GM18508 (cell line): ENCODE results near the gene ISM1.

Experiments used
- ATAC-seq: cut with Tn5 transposase; IDR thresholded peaks from one replicate; pipeline ENCODE4 v1.9.1; 2021; ENCODE audit warnings: moderate number of reproducible peaks; ENCODE audit not compliant: insufficient read depth, unreplicated experiment

Gene ISM1

GRCh38 chr20:13220904-13221297, at the start of gene ISM1:
Gene ISM1, plus strand, starts transcription at chr20:13221274. Its CDS starts 503 bp downstream, at chr20:13221777.
- ATAC-seq, result no peak

- no peak for ATAC-seq
Observed at GRCh38 chr20:13173201-13173600, 47.9 kb upstream of the ISM1 start.

- ATAC-seq, result peak; percentile 94
Observed at GRCh38 chr20:13174402-13174801, 46.7 kb upstream of the ISM1 start.

GRCh38 chr20:13180986-13181889, 39.8 kb upstream of the ISM1 start:
- ATAC-seq, result no peak

- ATAC-seq, result peak; percentile 74
Observed at GRCh38 chr20:13183005-13183404, 38.1 kb upstream of the ISM1 start.

- no peak for ATAC-seq
Observed at GRCh38 chr20:13186043-13186774, 34.9 kb upstream of the ISM1 start.

- ATAC-seq, result no peak
Observed at GRCh38 chr20:13187899-13188298, 33.2 kb upstream of the ISM1 start.

GRCh38 chr20:13199279-13199678, 21.8 kb upstream of the ISM1 start:
- ATAC-seq, result no peak

GRCh38 chr20:13200767-13201500, 20.1 kb upstream of the ISM1 start:
- no peak for ATAC-seq

- ATAC-seq, result no peak
Observed at GRCh38 chr20:13202565-13202964, 18.5 kb upstream of the ISM1 start.

GRCh38 chr20:13205425-13205824, 15.6 kb upstream of the ISM1 start:
- no peak for ATAC-seq

GRCh38 chr20:13205848-13206434, 15.1 kb upstream of the ISM1 start:
- no peak for ATAC-seq

- no peak for ATAC-seq
Observed at GRCh38 chr20:13207016-13207415, 14.1 kb upstream of the ISM1 start.

- ATAC-seq, result no peak
Observed at GRCh38 chr20:13211956-13212618, 9.0 kb upstream of the ISM1 start.

- ATAC-seq, result no peak
Observed at GRCh38 chr20:13212750-13213149, 8.3 kb upstream of the ISM1 start.

- no peak for ATAC-seq
Observed at GRCh38 chr20:13213335-13213734, 7.7 kb upstream of the ISM1 start.

- ATAC-seq, result no peak
Observed at GRCh38 chr20:13216533-13216932, 4.5 kb upstream of the ISM1 start.

GRCh38 chr20:13219327-13220193, 1.5 kb upstream of the ISM1 start:
- ATAC-seq, result no peak
